ENCODE data around the gene SMURF1.

DNA sequence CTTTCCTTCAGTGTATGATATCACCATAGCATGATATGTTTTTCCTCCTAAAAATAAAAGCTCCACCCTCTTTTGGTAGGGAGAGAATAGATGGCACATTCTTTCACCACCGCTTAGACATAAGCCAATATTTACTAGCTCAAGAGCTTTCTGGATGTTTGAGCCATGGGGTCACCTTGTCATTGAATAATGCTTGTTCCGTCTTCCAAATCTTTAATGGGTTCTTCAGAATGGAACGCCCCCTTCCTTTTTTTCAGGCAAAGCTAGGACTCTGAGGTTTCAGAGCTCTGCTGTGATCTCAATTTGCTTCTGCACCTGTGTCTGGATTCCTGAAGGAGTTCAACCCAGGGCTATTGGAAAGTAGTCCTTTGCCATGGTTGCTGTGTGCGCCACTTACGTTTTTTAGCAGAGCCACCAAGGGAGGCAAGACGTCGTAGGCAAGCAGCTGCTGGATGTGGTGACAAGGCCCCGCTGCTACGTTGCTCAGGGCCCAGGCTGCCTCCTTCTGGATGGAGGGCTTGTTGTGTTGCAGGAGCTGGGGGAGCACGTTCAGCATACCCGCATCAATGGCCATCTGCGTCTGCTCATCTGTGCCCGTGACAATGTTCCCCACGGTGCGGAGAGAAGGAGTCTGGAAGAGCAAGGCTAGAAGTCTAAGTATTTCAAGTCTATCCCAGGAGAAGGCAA, 40.8 kb upstream of the SMURF1 start:
- TF ChIP-seq POLR2AphosphoS5 (IDR thresholded peaks at IDR 0.05), result no peak
- TF ChIP-seq, protein P1, sequence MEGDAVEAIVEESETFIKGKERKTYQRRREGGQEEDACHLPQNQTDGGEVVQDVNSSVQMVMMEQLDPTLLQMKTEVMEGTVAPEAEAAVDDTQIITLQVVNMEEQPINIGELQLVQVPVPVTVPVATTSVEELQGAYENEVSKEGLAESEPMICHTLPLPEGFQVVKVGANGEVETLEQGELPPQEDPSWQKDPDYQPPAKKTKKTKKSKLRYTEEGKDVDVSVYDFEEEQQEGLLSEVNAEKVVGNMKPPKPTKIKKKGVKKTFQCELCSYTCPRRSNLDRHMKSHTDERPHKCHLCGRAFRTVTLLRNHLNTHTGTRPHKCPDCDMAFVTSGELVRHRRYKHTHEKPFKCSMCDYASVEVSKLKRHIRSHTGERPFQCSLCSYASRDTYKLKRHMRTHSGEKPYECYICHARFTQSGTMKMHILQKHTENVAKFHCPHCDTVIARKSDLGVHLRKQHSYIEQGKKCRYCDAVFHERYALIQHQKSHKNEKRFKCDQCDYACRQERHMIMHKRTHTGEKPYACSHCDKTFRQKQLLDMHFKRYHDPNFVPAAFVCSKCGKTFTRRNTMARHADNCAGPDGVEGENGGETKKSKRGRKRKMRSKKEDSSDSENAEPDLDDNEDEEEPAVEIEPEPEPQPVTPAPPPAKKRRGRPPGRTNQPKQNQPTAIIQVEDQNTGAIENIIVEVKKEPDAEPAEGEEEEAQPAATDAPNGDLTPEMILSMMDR (IDR thresholded peaks at IDR 0.05 in 8 of 11, conservative IDR thresholded peaks at IDR 0.05 in 3 of 11), result no peak
